Spinal cord (tissue), 10 donors: ENCODE data around the gene HOXD11. TPM values are rescaled to one million over a fixed set of nuclear protein-coding genes. Genes with fewer than 3 reads are reported as not detected.

Source experiments
- DNase-seq, 6 donors: peaks; one replicate each; pipeline versions ENCODE4 v3.0.0 to v3.0.0-alpha.2; 2013 to 2015; ENCODE audit warnings: low spot score in 6 of 6, low read depth in 4 of 6
- H3K27ac ChIP-seq: one replicate; pipeline ENCODE4 v1.5.1; 2013; ENCODE audit warnings: low read depth, low read length, control low read depth
- H3K27me3 ChIP-seq: one replicate; pipeline ENCODE4 v1.6.1; 2013; ENCODE audit warnings: low read length; ENCODE audit not compliant: control insufficient read depth, insufficient read depth
- H3K36me3 ChIP-seq: one replicate; pipeline ENCODE4 v1.6.1; 2013; ENCODE audit warnings: low read length; ENCODE audit not compliant: control insufficient read depth, insufficient read depth
- H3K4me1 ChIP-seq: one replicate; pipeline ENCODE4 v1.6.1; 2013; ENCODE audit warnings: low read length; ENCODE audit not compliant: control insufficient read depth, insufficient read depth
- H3K4me3 ChIP-seq: one replicate; pipeline ENCODE4 v1.5.1; 2013; ENCODE audit warnings: low read depth, low read length, control low read depth
- H3K9me3 ChIP-seq: one replicate; pipeline ENCODE4 v1.6.1; 2013; ENCODE audit warnings: low read length; ENCODE audit not compliant: control insufficient read depth, insufficient read depth
- WGBS: methylation state at CpG from one replicate; pipeline ENCODE4 v1.1.5; 2013; ENCODE audit warnings: missing lambda C conversion rate; ENCODE audit not compliant: insufficient coverage; 5-methylcytosine and 5-hydroxymethylcytosine counted together
- polyA plus RNA-seq, 2 donors: library from polyadenylated mRNA; unstranded; fragments of 120-200 nt; gene quantifications; one replicate each; pipeline ENCODE4 v1.2.1, GENCODE V29; 2013; ENCODE audit not compliant: insufficient read length in 2 of 2
- total RNA-seq, 2 donors: library from RNA; depleted of rRNA in 1 of 2; stranded (reverse); fragments of 120-200 nt in 1 of 2; fragments of >200 nt in 1 of 2; gene quantifications; one replicate each; pipeline versions ENCODE4 v1.2.3 to v1.2.4, GENCODE V29; 2013 to 2014
- donor health status: healthy.

HOXD11 gene
- total and polyA plus RNA-seq, 4 donors: 0.39 to 1.4 (median 0.51) TPM; not detected in 1

DNA sequence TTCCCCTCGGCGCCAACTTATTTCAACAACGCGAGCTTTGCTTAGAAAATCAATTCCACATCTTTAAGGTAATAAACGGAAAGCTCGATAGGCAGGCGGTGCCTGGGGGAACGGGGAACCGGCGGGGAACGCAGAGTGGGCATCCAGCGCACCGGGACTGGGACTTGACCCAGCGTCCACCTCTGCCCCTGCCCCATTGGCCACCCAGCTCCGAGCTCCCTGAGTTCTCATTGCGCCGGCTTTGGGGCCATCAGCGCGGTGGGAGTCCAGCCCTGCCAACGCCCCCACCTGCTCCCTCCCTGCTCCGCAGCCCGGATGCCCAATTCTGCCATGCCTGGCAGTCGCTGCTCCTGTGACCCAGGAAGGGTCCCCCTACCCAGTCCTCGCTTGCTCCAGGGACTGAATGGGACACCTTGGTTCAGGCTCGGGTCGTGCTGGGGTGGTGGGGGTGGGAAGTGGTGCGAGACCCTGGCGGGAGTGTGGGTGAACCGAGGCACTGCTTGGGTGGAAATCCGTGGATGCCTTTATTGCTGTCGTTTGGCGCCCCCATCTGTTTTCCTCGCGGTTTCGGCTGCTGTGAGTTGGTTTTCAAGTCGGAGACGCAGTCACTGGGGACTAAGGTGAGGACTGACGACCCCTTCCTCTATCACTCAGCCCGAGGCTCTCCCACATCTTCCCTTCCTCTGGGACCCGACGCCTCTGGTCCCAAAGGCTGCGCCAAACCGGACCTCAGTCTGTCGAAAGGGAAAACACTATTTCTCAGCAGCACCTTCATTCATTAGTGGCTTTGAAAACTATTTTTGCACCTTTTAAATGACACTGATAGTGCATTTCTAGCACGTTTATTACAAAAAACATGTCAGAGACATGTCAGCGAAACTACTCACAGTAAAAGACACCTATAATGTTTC lies 21.0 kb upstream of the HOXD11 start:
- peaks cover 100% of the 10 kb centered on the region for H3K27me3 ChIP-seq
- no peak overlapping the region for H3K27ac ChIP-seq
- H3K4me1 ChIP-seq: peaks cover 47% of the 10 kb centered on the region
- H3K9me3 ChIP-seq: no peaks in the 10 kb centered on the region
- DNase-seq: peak in 2 of 6 donors; percentile 86 to 92
- WGBS: under 1% methylated on average over 34 of the region's 46 CpGs
- H3K36me3 ChIP-seq: no peaks in the 10 kb centered on the region
- H3K4me3 ChIP-seq: no peak overlapping the region

DNA sequence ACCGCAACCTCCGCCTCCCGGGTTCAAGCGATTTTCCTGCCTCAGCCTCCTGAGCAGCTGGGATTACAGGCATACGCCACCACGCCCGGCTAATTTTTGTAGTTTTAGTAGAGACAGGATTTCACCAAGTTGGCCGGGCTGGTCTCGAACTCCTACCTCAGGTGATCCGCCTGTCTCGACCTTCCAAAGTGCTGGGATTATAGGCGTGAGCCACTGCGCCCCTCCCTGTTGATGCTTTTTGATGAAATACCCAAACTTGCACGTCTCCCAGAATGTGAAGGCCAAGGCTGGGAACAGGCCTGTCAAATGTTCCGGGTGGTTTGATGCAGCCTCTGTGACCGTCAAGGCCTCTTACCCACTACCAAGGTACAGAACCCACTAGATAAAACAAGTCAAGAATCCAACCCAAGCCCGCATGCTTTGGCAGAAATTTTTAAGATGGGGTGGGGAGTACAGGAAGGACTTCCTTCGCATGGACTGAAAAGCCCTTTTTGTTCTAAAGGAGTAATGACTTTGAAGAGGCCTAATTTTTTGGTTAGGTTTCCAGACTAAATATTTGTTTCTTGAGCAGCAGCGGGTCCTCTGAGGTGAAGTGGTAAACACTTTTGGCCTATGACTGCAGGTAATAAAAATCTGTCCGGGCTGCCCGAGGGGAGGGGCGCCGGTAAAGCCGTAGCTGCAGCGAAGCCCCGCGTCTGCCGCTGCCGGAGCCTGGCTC lies 19.6 kb upstream of the HOXD11 start:
- WGBS: 17% methylated on average over 24 of the region's 29 CpGs
- DNase-seq: no peak
- Histone ChIP-seq H3K27me3 (peaks cover 99% of the 10 kb centered on the region), H3K4me3 (peak overlapping the region; percentile 31), H3K36me3 (no peaks in the 10 kb centered on the region), H3K4me1 (peaks cover 39% of the 10 kb centered on the region), H3K27ac (no peak overlapping the region), H3K9me3 (no peaks in the 10 kb centered on the region)

DNA sequence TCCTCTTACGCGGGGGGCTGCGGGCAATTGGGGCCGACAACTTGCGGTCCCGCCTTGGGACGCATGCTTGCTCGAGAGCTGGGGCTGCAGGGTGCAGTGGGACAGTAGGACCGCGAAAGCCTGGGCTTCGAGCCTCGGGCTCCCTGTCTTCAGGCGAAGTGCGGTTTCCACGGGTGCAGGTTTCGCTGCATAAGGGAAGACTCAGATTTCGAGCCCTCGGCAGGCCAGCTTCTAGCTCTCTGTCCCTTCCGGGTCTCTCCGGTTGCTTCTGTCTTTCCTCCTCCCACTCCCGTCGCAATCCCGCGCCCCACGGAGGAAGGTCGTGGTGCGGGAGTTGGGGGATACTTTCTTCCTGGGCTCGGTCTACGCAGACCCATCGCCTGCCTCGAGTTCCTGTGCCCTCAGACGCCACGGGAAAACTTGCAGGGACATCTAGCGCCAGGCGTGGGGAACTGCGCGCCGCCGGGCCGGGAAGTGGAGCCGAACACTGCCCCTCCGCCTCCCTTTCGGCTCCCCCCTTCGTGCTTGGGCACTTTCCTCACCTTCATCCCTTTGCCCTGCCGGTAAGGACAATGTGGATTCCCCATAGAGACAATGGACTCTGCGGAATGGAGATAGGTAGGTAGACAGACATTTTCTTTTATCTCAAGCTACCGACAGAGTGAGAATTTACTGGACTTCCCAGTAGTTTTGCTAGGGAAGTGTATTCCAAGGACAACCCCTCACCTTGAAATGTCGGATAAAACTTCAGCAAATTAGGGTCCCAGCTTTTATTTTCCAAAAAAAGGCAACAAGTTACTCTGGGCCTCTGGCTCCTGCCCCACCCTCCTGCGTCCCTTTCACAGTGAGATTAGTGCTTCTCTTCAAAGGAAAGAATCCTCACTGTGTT lies 18.8 kb upstream of the HOXD11 start:
- DNase-seq: peak in 2 of 6 donors; percentile 88 to 91
- 2% methylated on average over 42 of the region's 49 CpGs for WGBS
- H3K9me3 ChIP-seq: no peaks in the 10 kb centered on the region
- H3K27me3 ChIP-seq: peaks cover 97% of the 10 kb centered on the region
- no peak overlapping the region for H3K27ac ChIP-seq
- H3K4me1 ChIP-seq: peaks cover 35% of the 10 kb centered on the region
- no peaks in the 10 kb centered on the region for H3K36me3 ChIP-seq
- H3K4me3 ChIP-seq: peak overlapping the region; percentile 31

DNA sequence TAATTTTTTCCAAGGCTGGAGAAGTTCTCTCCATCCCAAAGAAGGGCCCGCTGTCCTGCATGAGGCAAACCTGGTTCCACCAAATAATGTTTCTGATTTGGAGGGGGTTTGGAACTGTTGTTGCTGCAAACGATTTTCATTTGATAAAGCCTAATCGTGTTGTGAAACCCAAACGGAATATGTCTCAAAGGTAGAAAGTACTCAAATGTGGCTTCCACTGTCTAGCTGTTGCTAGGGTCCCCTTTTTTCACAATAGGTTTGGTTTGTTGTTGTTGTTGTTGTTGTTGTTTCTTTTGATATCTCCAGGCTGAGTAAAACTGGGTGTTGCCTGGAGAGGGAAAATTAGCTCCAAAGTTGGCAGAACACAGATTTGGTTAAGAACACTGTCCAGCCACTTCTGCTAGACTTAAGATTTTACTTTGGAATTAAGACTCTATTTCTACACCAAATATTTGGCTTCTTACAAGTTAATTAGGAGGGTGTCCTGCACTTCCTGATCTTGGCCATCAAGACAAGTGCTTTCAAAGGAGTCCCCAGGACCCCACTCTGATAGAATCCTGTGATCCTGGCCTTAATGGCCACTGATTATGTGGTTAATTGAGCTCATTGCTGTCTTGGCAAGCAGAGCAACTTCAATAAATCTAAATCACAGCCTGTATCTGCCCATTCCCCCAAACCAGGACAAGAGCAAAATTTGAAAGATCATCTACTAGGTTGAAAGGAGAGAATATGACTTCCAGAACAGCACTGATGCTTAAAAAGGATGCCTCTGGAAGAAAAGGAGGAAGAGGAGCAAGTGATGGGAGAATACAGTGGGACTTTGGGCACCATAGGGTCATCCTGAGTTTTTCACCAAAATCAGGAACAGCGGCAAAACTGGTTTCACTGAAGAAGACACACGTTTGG lies 17.9 kb upstream of the HOXD11 start:
- H3K27ac ChIP-seq: no peak overlapping the region
- peaks cover 35% of the 10 kb centered on the region for H3K4me1 ChIP-seq
- no peak for DNase-seq
- peaks cover 97% of the 10 kb centered on the region for H3K27me3 ChIP-seq
- no peak overlapping the region for H3K4me3 ChIP-seq
- H3K36me3 ChIP-seq: no peaks in the 10 kb centered on the region
- H3K9me3 ChIP-seq: no peaks in the 10 kb centered on the region
- 5% methylated on average over 6 of the region's 6 CpGs for WGBS

DNA sequence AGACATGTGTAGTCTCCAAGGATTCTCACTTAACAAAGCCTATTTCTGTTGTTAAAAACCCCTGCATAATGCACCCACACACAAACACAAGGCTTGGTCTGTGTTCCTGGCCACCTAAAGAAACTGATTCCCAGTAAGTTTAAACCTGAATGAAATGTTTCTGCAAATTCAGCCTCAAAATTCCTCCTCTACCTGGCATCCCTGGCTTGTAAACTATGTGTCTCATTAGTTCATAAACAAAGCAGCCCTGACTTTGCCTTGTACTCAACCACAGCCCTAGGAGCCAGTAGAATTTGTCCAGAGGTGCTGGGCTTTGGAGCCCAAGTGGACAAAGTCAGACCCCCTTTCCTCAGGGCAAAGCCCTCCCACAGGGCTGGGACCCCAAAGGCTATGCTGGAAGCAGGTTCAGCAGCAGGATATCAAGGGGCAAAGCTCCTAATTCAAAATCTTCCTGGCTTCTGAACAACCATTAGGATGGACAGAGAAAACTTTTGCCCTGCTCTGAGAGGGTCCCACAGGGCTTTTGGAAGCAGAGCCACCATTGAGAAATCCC lies 17.2 kb upstream of the HOXD11 start:
- Histone ChIP-seq H3K4me1 (peaks cover 30% of the 10 kb centered on the region), H3K27ac (no peak overlapping the region)
- DNase-seq: no peak

DNA sequence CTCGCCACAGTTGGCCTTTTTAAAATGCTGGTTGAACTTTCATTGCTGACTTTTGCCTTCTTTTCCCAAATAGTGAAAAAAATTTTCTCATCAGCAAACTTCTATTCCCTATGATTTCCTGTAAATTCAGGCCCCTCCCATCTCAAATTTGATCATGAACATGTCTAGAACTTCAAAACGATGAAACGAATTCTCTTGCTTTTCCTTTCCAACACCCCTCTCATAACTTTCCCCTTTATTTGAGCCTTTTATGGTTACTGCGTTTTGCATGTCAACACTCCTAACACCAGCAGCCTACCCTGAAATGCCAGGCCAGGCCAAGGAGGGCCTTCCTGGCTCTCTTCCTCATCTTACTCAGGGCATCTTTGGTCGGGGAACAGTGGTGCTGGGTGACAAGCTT lies 16.2 kb upstream of the HOXD11 start:
- H3K27ac ChIP-seq: no peak overlapping the region
- no peaks in the 10 kb centered on the region for H3K9me3 ChIP-seq
- H3K36me3 ChIP-seq: no peaks in the 10 kb centered on the region
- no peak for DNase-seq
- peaks cover 21% of the 10 kb centered on the region for H3K4me1 ChIP-seq
- peaks cover 97% of the 10 kb centered on the region for H3K27me3 ChIP-seq
- no peak overlapping the region for H3K4me3 ChIP-seq
- WGBS: 27% methylated on average over 3 of the region's 5 CpGs

More for the DNA sequence above, 17.2 kb upstream of the HOXD11 start:
- peaks cover 97% of the 10 kb centered on the region for H3K27me3 ChIP-seq
- H3K36me3 ChIP-seq: no peaks in the 10 kb centered on the region
- no peaks in the 10 kb centered on the region for H3K9me3 ChIP-seq
- no peak overlapping the region for H3K4me3 ChIP-seq

DNA sequence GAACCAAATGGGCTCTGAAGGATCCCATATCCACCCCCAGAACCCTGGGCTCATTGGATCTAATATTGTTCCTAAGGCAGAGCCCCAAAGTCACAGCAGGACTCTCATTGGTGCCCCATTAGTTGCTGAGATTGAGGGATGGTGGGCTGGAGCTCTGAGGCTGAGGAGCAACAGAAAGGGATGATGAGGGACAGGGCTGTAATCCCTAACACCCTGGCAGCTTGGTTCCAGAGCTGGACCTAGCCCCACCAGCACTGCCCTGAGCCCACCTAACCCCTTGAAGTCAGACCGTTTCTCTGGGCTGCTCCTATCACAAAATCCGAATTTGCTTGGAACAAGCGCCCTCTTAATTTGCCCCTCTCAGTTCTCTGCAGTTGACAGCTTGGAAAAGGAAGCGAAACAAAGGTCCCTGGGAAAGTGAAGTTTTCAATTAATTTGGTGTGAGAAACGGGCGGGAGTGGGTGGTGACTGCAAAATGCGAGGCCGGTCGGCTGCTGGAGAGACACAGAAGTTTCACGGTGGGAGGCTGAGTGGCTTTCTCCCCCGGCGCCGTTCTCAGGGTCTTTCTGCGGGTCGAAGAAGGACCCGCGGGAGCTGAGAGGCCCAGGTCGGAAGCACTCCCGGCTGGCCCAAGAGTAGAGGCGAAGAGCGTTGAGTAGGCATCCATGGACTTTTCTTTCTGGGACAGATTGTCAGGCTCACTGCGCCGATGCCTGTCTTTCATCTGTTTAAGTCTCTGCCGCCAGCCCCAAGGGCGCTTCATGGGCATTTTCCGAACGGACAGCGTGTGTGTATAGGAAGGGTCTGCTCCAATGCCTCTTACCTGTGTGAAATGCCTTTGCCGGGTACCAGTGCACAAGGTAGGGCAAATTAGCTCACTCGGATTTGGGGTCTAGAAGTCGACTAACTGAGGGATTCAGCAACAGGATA lies 15.5 kb upstream of the HOXD11 start:
- H3K36me3 ChIP-seq: no peaks in the 10 kb centered on the region
- 5% methylated on average over 29 of the region's 31 CpGs for WGBS
- H3K9me3 ChIP-seq: no peaks in the 10 kb centered on the region
- H3K27ac ChIP-seq: no peak overlapping the region
- H3K4me3 ChIP-seq: no peak overlapping the region
- H3K4me1 ChIP-seq: peaks cover 14% of the 10 kb centered on the region
- H3K27me3 ChIP-seq: peaks cover 97% of the 10 kb centered on the region
- DNase-seq: no peak
